GM23338 (cell line): ENCODE measurements around the gene ITCH.

Source experiments
- CREB1 ChIP-seq: fragments of 250-450 bp; sonication (Bioruptor Pico); IDR thresholded peaks from 2 replicates; pipeline ENCODE4 v1.5.0; 2020; ENCODE audit warnings: low read depth, mild to moderate bottlenecking, moderate library complexity
- EZH2 ChIP-seq: fragments of 200-600 bp; sonication (generic); IDR thresholded peaks from one replicate; pipeline ENCODE4 v1.8.0; 2017; ENCODE audit warnings: antibody characterized with exemption, mild to moderate bottlenecking, low read depth; ENCODE audit not compliant: unreplicated experiment
- EZH2phosphoT487 ChIP-seq: fragments of 200-600 bp; sonication (generic); IDR thresholded peaks from one replicate; pipeline ENCODE4 v1.8.1; 2018; ENCODE audit warnings: antibody characterized with exemption; ENCODE audit not compliant: unreplicated experiment
- JUNB ChIP-seq: IDR thresholded peaks from one replicate; pipeline ENCODE4 v1.6.1; 2016; ENCODE audit warnings: antibody characterized with exemption; ENCODE audit not compliant: unreplicated experiment
- NANOG ChIP-seq: IDR thresholded peaks from 2 replicates; pipeline ENCODE4 v1.6.1; 2016; ENCODE audit warnings: antibody characterized with exemption, borderline replicate concordance
- POLR2AphosphoS5 ChIP-seq: IDR thresholded peaks from 2 replicates; pipeline ENCODE4 v1.6.1; 2016; ENCODE audit warnings: antibody characterized with exemption, low read depth
- REST ChIP-seq: IDR thresholded peaks from one replicate; pipeline ENCODE4 v1.6.1; 2018; ENCODE audit warnings: antibody characterized with exemption; ENCODE audit not compliant: unreplicated experiment
- STAT1 ChIP-seq: IDR thresholded peaks from one replicate; pipeline ENCODE4 v1.6.1; 2016; ENCODE audit warnings: antibody characterized with exemption; ENCODE audit not compliant: unreplicated experiment
- ZNF114 ChIP-seq: fragments of 250-450 bp; sonication (Bioruptor Pico); IDR thresholded peaks from 2 replicates; pipeline ENCODE4 v1.5.0; 2020; ENCODE audit warnings: mild to moderate bottlenecking, moderate library complexity
- ZNF331 ChIP-seq: fragments of 250-450 bp; sonication (Bioruptor Pico); IDR thresholded peaks from 2 replicates; pipeline ENCODE4 v1.5.0; 2020; ENCODE audit warnings: low read depth, mild to moderate bottlenecking, moderate library complexity
- TF ChIP-seq, protein P1 (sequence below), 2 experiments: fragments of 200-600 bp in 1 of 2; sonication (generic) in 1 of 2; conservative IDR thresholded peaks; 2 replicates each; pipeline versions ENCODE4 v1.5.1 to v1.6.1; 2016 to 2017; ENCODE audit warnings: antibody characterized with exemption in 2 of 2, low read depth in 2 of 2, mild to moderate bottlenecking in 2 of 2, moderate library complexity in 1 of 2
- TF ChIP-seq, protein P2 (sequence below): IDR thresholded peaks from 2 replicates; pipeline ENCODE4 v1.6.1; 2016; ENCODE audit warnings: antibody characterized with exemption

- TF ChIP-seq, protein P1, sequence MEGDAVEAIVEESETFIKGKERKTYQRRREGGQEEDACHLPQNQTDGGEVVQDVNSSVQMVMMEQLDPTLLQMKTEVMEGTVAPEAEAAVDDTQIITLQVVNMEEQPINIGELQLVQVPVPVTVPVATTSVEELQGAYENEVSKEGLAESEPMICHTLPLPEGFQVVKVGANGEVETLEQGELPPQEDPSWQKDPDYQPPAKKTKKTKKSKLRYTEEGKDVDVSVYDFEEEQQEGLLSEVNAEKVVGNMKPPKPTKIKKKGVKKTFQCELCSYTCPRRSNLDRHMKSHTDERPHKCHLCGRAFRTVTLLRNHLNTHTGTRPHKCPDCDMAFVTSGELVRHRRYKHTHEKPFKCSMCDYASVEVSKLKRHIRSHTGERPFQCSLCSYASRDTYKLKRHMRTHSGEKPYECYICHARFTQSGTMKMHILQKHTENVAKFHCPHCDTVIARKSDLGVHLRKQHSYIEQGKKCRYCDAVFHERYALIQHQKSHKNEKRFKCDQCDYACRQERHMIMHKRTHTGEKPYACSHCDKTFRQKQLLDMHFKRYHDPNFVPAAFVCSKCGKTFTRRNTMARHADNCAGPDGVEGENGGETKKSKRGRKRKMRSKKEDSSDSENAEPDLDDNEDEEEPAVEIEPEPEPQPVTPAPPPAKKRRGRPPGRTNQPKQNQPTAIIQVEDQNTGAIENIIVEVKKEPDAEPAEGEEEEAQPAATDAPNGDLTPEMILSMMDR (conservative IDR thresholded peaks at IDR 0.05; ENCODE audit: low read depth in 2 of 2), result no peak
- TF ChIP-seq EZH2phosphoT487 (no peak), POLR2AphosphoS5 (no peak), REST (no peak), CREB1 (CRISPR knock-in tag) (no peak), EZH2 (no peak), ZNF114 (no peak), JUNB (no peak), ZNF331 (no peak), STAT1 (no peak), NANOG (no peak)
- TF ChIP-seq, protein P2, sequence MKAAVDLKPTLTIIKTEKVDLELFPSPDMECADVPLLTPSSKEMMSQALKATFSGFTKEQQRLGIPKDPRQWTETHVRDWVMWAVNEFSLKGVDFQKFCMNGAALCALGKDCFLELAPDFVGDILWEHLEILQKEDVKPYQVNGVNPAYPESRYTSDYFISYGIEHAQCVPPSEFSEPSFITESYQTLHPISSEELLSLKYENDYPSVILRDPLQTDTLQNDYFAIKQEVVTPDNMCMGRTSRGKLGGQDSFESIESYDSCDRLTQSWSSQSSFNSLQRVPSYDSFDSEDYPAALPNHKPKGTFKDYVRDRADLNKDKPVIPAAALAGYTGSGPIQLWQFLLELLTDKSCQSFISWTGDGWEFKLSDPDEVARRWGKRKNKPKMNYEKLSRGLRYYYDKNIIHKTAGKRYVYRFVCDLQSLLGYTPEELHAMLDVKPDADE, result no peak
These were observed 178.3 kb downstream of the ITCH start for GRCh38 chr20:34541264-34541901.
